Activated CD8-positive, alpha-beta T cell treated with anti-CD3 and anti-CD28 coated beads for 36 hours (primary cell): ENCODE measurements around the gene LYL1. TPM values are rescaled to one million over a fixed set of nuclear protein-coding genes. Genes with fewer than 3 reads are reported as not detected.

ENCODE experiments used
- ATAC-seq: fragments of 200-7000 bp; cut with Tn5 transposase; one replicate; pipeline ENCODE4 v1.10.0; 2021; ENCODE audit warnings: mild to moderate bottlenecking, moderate library complexity
- CTCF ChIA-PET: fragments of 350-600 bp; sonication (Branson Sonifier 250); formaldehyde crosslinking; loops from one replicate; lab custom pipeline; 2021; ENCODE audit warnings: antibody characterized with exemption; lab: Charles Lee
- POLR2A ChIA-PET: fragments of 350-600 bp; sonication (Branson Sonifier 250); formaldehyde crosslinking; loops from one replicate; lab custom pipeline; 2021; ENCODE audit warnings: antibody characterized with exemption; lab: Charles Lee
- DNase-seq: peaks from one replicate; pipeline ENCODE4 v3.0.0-alpha.2; 2020
- H3K27ac Mint-ChIP-seq: one replicate; pipeline ENCODE4 v1.8.0; 2021; ENCODE audit warnings: mild to moderate bottlenecking, mixed read lengths
- H3K27me3 Mint-ChIP-seq: one replicate; pipeline ENCODE4 v1.8.0; 2021; ENCODE audit warnings: mixed read lengths
- H3K36me3 Mint-ChIP-seq: one replicate; pipeline ENCODE4 v1.8.0; 2021; ENCODE audit warnings: low read depth, mixed read lengths
- H3K4me1 Mint-ChIP-seq: one replicate; pipeline ENCODE4 v1.8.0; 2021; ENCODE audit warnings: low read depth, mixed read lengths
- H3K4me3 Mint-ChIP-seq: one replicate; pipeline ENCODE4 v1.8.0; 2021; ENCODE audit warnings: mild to moderate bottlenecking, moderate library complexity, mixed read lengths
- H3K9me3 Mint-ChIP-seq: one replicate; pipeline ENCODE4 v1.8.0; 2021; ENCODE audit warnings: mixed read lengths
- CTCF ChIP-seq: fragments of 200-600 bp; IDR thresholded peaks from one replicate; pipeline ENCODE4 v1.8.0; 2022; ENCODE audit warnings: antibody characterized with exemption, mild to moderate bottlenecking
- intact Hi-C: fragments of 100-400 bp; cut with micrococcal nuclease; formaldehyde crosslinking; loops from one replicate; pipeline ENCODE4 v1.10.0; 2022
- total RNA-seq, 2 experiments: library from RNA; stranded (reverse); gene quantifications; one replicate each; pipeline ENCODE4 v1.2.3, GENCODE V29; 2021

LYL1 gene
- total RNA-seq, 2 experiments from 2014 or later = 3.9 to 4.8 TPM

GRCh38 chr19:13138916-13139198, 36.2 kb upstream of the LYL1 start:
- Mint-ChIP-seq H3K4me1 (peaks cover 7% of the 10 kb centered on the region), H3K4me3 (no peak overlapping the region), H3K9me3 (no peaks in the 10 kb centered on the region), H3K27ac (no peak overlapping the region), H3K27me3 (no peaks in the 10 kb centered on the region), H3K36me3 (peaks cover 29% of the 10 kb centered on the region)
- no peak for ATAC-seq
- DNase-seq = no peak
- intact Hi-C loops = no loop called here
- ChIA-PET POLR2A (no interaction called here), CTCF (interaction anchor here (0.9 kb wide), 1 partner anchor 173 kb away, joined by 3 read pairs; no protein-coding TSS in a partner anchor)
- no peak for TF ChIP-seq CTCF

GRCh38 chr19:13138171-13138915, 35.7 kb upstream of the LYL1 start:
- no peaks in the 10 kb centered on the region for H3K9me3 Mint-ChIP-seq
- ChIA-PET CTCF (interaction anchor here (0.9 kb wide), 1 partner anchor 173 kb away, joined by 3 read pairs; no protein-coding TSS in a partner anchor), POLR2A (no interaction called here)
- no peak overlapping the region for H3K27ac Mint-ChIP-seq
- H3K4me1 Mint-ChIP-seq = peaks cover 12% of the 10 kb centered on the region
- no peaks in the 10 kb centered on the region for H3K27me3 Mint-ChIP-seq
- TF ChIP-seq CTCF = no peak
- ATAC-seq (no peak), DNase-seq (no peak)
- peaks cover 29% of the 10 kb centered on the region for H3K36me3 Mint-ChIP-seq
- intact Hi-C loops = no loop called here
- H3K4me3 Mint-ChIP-seq = no peak overlapping the region

GRCh38 chr19:13137290-13137794, 34.7 kb upstream of the LYL1 start:
- H3K36me3 Mint-ChIP-seq = peaks cover 35% of the 10 kb centered on the region
- H3K4me3 Mint-ChIP-seq = no peak overlapping the region
- no peaks in the 10 kb centered on the region for H3K27me3 Mint-ChIP-seq
- ChIA-PET CTCF (interaction anchor here (1.0 kb wide), 1 partner anchor 27 kb away, joined by 5 read pairs; no protein-coding TSS in a partner anchor), POLR2A (interaction anchor here (1.3 kb wide), 1 partner anchor 18 kb away, joined by 3 read pairs; no protein-coding TSS in a partner anchor)
- no peak for DNase-seq
- intact Hi-C loops = no loop called here
- no peak for ATAC-seq
- H3K9me3 Mint-ChIP-seq = no peaks in the 10 kb centered on the region
- no peak overlapping the region for H3K27ac Mint-ChIP-seq
- no peak for TF ChIP-seq CTCF
- peaks cover 22% of the 10 kb centered on the region for H3K4me1 Mint-ChIP-seq

GRCh38 chr19:13135068-13136062, 32.7 kb upstream of the LYL1 start:
- ChIA-PET CTCF (interaction anchor here (1.0 kb wide), 1 partner anchor 158 kb away, joined by 3 read pairs; no protein-coding TSS in a partner anchor), POLR2A (interaction anchor here (1.0 kb wide), 1 partner anchor 14 kb away, joined by 6 read pairs; the partner anchor contains the start of genes IER2 and STX10)
- no peaks in the 10 kb centered on the region for H3K27me3 Mint-ChIP-seq
- intact Hi-C loops = no loop called here
- no peak overlapping the region for H3K27ac Mint-ChIP-seq
- no peak for TF ChIP-seq CTCF
- H3K4me3 Mint-ChIP-seq = no peak overlapping the region
- no peak for DNase-seq
- peaks cover 40% of the 10 kb centered on the region for H3K36me3 Mint-ChIP-seq
- ATAC-seq = no peak
- H3K4me1 Mint-ChIP-seq = peaks cover 34% of the 10 kb centered on the region
- no peaks in the 10 kb centered on the region for H3K9me3 Mint-ChIP-seq
